H4 (cell line): ENCODE results near the gene C1orf198. TPM values are rescaled to one million over a fixed set of nuclear protein-coding genes. Genes with fewer than 3 reads are reported as not detected.
"Not testable (repeated sequence)": the region's sequence is repeated elsewhere in the genome, so short reads cannot be mapped to it uniquely, and the experiment has no call there.

ENCODE experiments used
- DNase-seq: peaks from one replicate; pipeline ENCODE4 v3.0.0-alpha.2; 2015; ENCODE audit warnings: low spot score
- total RNA-seq: library from RNA; depleted of rRNA; stranded (reverse); fragments of >200 nt; shearing (Covaris generic); gene quantifications from 2 replicates; pipeline ENCODE4 v1.2.3, GENCODE V29; 2014

The C1orf198 gene
- total RNA-seq, 1 experiment from 2014 or later = 23.4 TPM

- DNase-seq = no peak
Observed at GRCh38 chr1:230861489-230861888, 6.8 kb downstream of the C1orf198 start.

- DNase-seq = no peak
Observed at GRCh38 chr1:230860617-230861384, 7.5 kb downstream of the C1orf198 start.

GRCh38 chr1:230858918-230859729, 9.2 kb downstream of the C1orf198 start:
- peak; percentile 71 for DNase-seq

- DNase-seq = no peak
Observed at GRCh38 chr1:230858236-230858820, 10.0 kb downstream of the C1orf198 start.

GRCh38 chr1:230857822-230858221, 10.5 kb downstream of the C1orf198 start:
- no peak for DNase-seq

GRCh38 chr1:230857077-230857476, 11.2 kb downstream of the C1orf198 start:
- peak; percentile 37 for DNase-seq

GRCh38 chr1:230855886-230856285, 12.4 kb downstream of the C1orf198 start:
- DNase-seq = no peak

- DNase-seq = no peak
Observed at GRCh38 chr1:230854423-230854822, 13.9 kb downstream of the C1orf198 start.

- DNase-seq = no peak
Observed at GRCh38 chr1:230853731-230854130, 14.6 kb downstream of the C1orf198 start.

- DNase-seq = no peak
Observed at GRCh38 chr1:230852959-230853358, 15.4 kb downstream of the C1orf198 start.

- DNase-seq = no peak
Observed at GRCh38 chr1:230851291-230851691, 17.0 kb downstream of the C1orf198 start.

GRCh38 chr1:230850547-230850946, 17.8 kb downstream of the C1orf198 start:
- no peak for DNase-seq

GRCh38 chr1:230849451-230850224, 18.7 kb downstream of the C1orf198 start:
- peak; percentile 68 for DNase-seq

- DNase-seq = no peak
Observed at GRCh38 chr1:230848235-230848634, 20.1 kb downstream of the C1orf198 start.

GRCh38 chr1:230845184-230845583, 23.1 kb downstream of the C1orf198 start:
- DNase-seq = not testable (repeated sequence)

GRCh38 chr1:230844561-230844960, 23.8 kb downstream of the C1orf198 start:
- DNase-seq = no peak

- no peak for DNase-seq
Observed at GRCh38 chr1:230843503-230844309, 24.6 kb downstream of the C1orf198 start.

- DNase-seq = no peak
Observed at GRCh38 chr1:230842801-230843200, 25.5 kb downstream of the C1orf198 start.

- DNase-seq = no peak
Observed at GRCh38 chr1:230839173-230839572, 29.1 kb downstream of the C1orf198 start.

- DNase-seq = no peak
Observed at GRCh38 chr1:230836793-230837192, 31.5 kb downstream of the C1orf198 start.

GRCh38 chr1:230836347-230836746, 32.0 kb downstream of the C1orf198 start:
- DNase-seq = no peak
